H1 (cell line): Measurements from ENCODE around the gene VN1R2. TPM values are rescaled to one million over a fixed set of nuclear protein-coding genes. Genes with fewer than 3 reads are reported as not detected.
"Not testable (repeated sequence)": the region's sequence is repeated elsewhere in the genome, so short reads cannot be mapped to it uniquely, and the experiment has no call there.

Experiments used
- CTCF ChIA-PET: fragments of 300-600 bp; sonication (Branson Sonifier 250); formaldehyde crosslinking; loops from one replicate; lab custom pipeline; 2021; ENCODE audit not compliant: partially characterized antibody; lab: Charles Lee
- POLR2A ChIA-PET: fragments of 300-600 bp; sonication (Branson Sonifier 250); formaldehyde crosslinking; loops from one replicate; lab custom pipeline; 2021; ENCODE audit warnings: inconsistent platforms; ENCODE audit not compliant: partially characterized antibody; lab: Charles Lee
- DNase-seq, 2 experiments: peaks; one replicate each; pipeline versions ENCODE4 v3.0.0 to v3.0.0-alpha.2; 2010 to 2022; ENCODE audit warnings: low spot score in 2 of 2, low read depth in 1 of 2, mixed read lengths in 1 of 2
- FAIRE-seq: peaks from 2 replicates; lab custom pipeline; 2011; peaks lifted over from hg19 to GRCh38; lab: Jason Lieb, UNC
- H2AFZ ChIP-seq: 2 replicates; pipeline ENCODE4 v1.8.1; 2012; ENCODE audit warnings: low read length, inconsistent platforms
- H2AK5ac ChIP-seq: 2 replicates; pipeline ENCODE4 v1.6.1; 2013; ENCODE audit warnings: low read depth, low read length
- H2BK120ac ChIP-seq: replicated peaks from 2 replicates; pipeline ENCODE3; 2013; ENCODE audit warnings: low read depth, low read length, inconsistent platforms
- H2BK12ac ChIP-seq: 2 replicates; pipeline ENCODE4 v1.6.1; 2013; ENCODE audit warnings: low read depth, low read length
- H2BK15ac ChIP-seq: 2 replicates; pipeline ENCODE4 v1.6.1; 2013; ENCODE audit warnings: low read length
- H2BK20ac ChIP-seq: 2 replicates; pipeline ENCODE4 v1.6.1; 2013; ENCODE audit warnings: low read length
- H2BK5ac ChIP-seq: 2 replicates; pipeline ENCODE4 v1.6.1; 2013; ENCODE audit warnings: low read depth, low read length
- H3K14ac ChIP-seq: 2 replicates; pipeline ENCODE4 v1.6.1; 2013; ENCODE audit warnings: inconsistent platforms; ENCODE audit not compliant: insufficient read length
- H3K18ac ChIP-seq: 2 replicates; pipeline ENCODE4 v1.6.1; 2013; ENCODE audit warnings: low read length; ENCODE audit errors: extremely low read depth
- H3K23ac ChIP-seq: 2 replicates; pipeline ENCODE4 v1.6.1; 2013; ENCODE audit warnings: inconsistent platforms; ENCODE audit not compliant: insufficient read length
- H3K23me2 ChIP-seq: 2 replicates; pipeline ENCODE4 v1.6.1; 2013; ENCODE audit warnings: low read depth, low read length
- H3K27ac ChIP-seq: 2 replicates; pipeline ENCODE4 v1.6.1; 2011; ENCODE audit warnings: low read depth, low read length, inconsistent platforms
- H3K27me3 ChIP-seq, 4 experiments: replicated peaks in 1 of 4; 1 replicate in 1 of 4; 2 replicates in 3 of 4; pipeline versions ENCODE4 v1.6.1 to v1.8.1; 2011 to 2013; ENCODE audit warnings: low read length in 3 of 4, mild to moderate bottlenecking in 3 of 4, inconsistent platforms in 2 of 4, mixed read lengths in 2 of 4, moderate library complexity in 1 of 4; ENCODE audit not compliant: control insufficient read depth in 3 of 4, insufficient read depth in 3 of 4; ENCODE audit errors: extremely low read depth in 1 of 4
- H3K36me3 ChIP-seq, 4 experiments: 2 replicates each; pipeline versions ENCODE4 v1.6.1 to v1.8.1; 2011 to 2013; ENCODE audit warnings: mild to moderate bottlenecking in 4 of 4, low read length in 3 of 4, moderate library complexity in 2 of 4, control low read depth in 1 of 4, inconsistent platforms in 1 of 4; ENCODE audit not compliant: insufficient read depth in 4 of 4, control insufficient read depth in 2 of 4
- H3K4ac ChIP-seq: replicated peaks from 2 replicates; pipeline ENCODE3; 2013; ENCODE audit warnings: low read length, low read depth, mixed read lengths, inconsistent platforms; ENCODE audit not compliant: insufficient read length
- H3K4me1 ChIP-seq, 4 experiments: replicated peaks in 1 of 4; 1 replicate in 1 of 4; 2 replicates in 3 of 4; pipeline versions ENCODE4 v1.6.1 to v1.8.1; 2011 to 2013; ENCODE audit warnings: low read length in 3 of 4, inconsistent platforms in 2 of 4, mixed read lengths in 1 of 4; ENCODE audit not compliant: insufficient read depth in 4 of 4, control insufficient read depth in 3 of 4
- H3K4me2 ChIP-seq, 2 experiments: 2 replicates each; pipeline versions ENCODE4 v1.6.1 to v1.8.1; 2011 to 2013; ENCODE audit warnings: low read depth in 2 of 2, low read length in 2 of 2, control low read depth in 1 of 2, inconsistent platforms in 1 of 2, mild to moderate bottlenecking in 1 of 2; ENCODE audit not compliant: insufficient read depth in 1 of 2
- H3K4me3 ChIP-seq, 4 experiments: fragments of 200-600, 300-600 bp in 1 of 4; sonication (generic), shearing (Covaris generic), sonication (Bioruptor Twin) in 1 of 4; 2 replicates each; pipeline versions ENCODE4 v1.5.1 to v1.8.1; 2011 to 2016; ENCODE audit warnings: low read length in 4 of 4, low read depth in 3 of 4, control low read depth in 2 of 4, inconsistent platforms in 2 of 4, mild to moderate bottlenecking in 2 of 4, mixed read lengths in 1 of 4, moderate library complexity in 1 of 4; ENCODE audit not compliant: insufficient read depth in 2 of 4; ENCODE audit errors: extremely low read depth in 1 of 4
- H3K56ac ChIP-seq: replicated peaks from 2 replicates; pipeline ENCODE3; 2013; ENCODE audit warnings: low read depth, mild to moderate bottlenecking, mixed read lengths, low read length, inconsistent platforms; ENCODE audit not compliant: insufficient read length
- H3K79me1 ChIP-seq: 2 replicates; pipeline ENCODE4 v1.6.1; 2013; ENCODE audit warnings: low read depth, low read length, control low read depth
- H3K79me2 ChIP-seq, 2 experiments: 2 replicates each; pipeline versions ENCODE4 v1.6.1 to v1.8.1; 2012 to 2013; ENCODE audit warnings: low read length in 2 of 2, mild to moderate bottlenecking in 2 of 2, inconsistent platforms in 1 of 2; ENCODE audit not compliant: insufficient read depth in 2 of 2, control insufficient read depth in 1 of 2
- H3K9ac ChIP-seq, 4 experiments: replicated peaks in 1 of 4; 1 replicate in 1 of 4; 2 replicates in 3 of 4; pipeline versions ENCODE4 v1.6.1 to v1.8.1; 2011 to 2013; ENCODE audit warnings: low read depth in 3 of 4, low read length in 3 of 4, control low read depth in 2 of 4, mild to moderate bottlenecking in 2 of 4, moderate library complexity in 2 of 4, inconsistent platforms in 1 of 4; ENCODE audit errors: extremely low read depth in 1 of 4
- H3K9me3 ChIP-seq, 2 experiments: 2 replicates each; pipeline versions ENCODE4 v1.6.1 to v1.8.1; 2012 to 2013; ENCODE audit warnings: mild to moderate bottlenecking in 2 of 2, moderate library complexity in 2 of 2, control low read depth in 1 of 2, inconsistent platforms in 1 of 2, low read depth in 1 of 2, low read length in 1 of 2, mixed read lengths in 1 of 2; ENCODE audit not compliant: insufficient read depth in 2 of 2
- H4K20me1 ChIP-seq, 2 experiments: replicated peaks in 1 of 2; 2 replicates each; pipeline versions ENCODE3 to v1.8.1; 2011 to 2013; ENCODE audit warnings: inconsistent platforms in 2 of 2, low read length in 2 of 2, mild to moderate bottlenecking in 1 of 2; ENCODE audit not compliant: insufficient read depth in 2 of 2, control insufficient read depth in 1 of 2
- H4K5ac ChIP-seq: 2 replicates; pipeline ENCODE4 v1.6.1; 2013; ENCODE audit warnings: low read length, low read depth, mixed read lengths, inconsistent platforms; ENCODE audit not compliant: insufficient read length
- H4K8ac ChIP-seq: 2 replicates; pipeline ENCODE4 v1.8.0; 2013; ENCODE audit warnings: mild to moderate bottlenecking, moderate library complexity, low read length, inconsistent platforms; ENCODE audit not compliant: insufficient read depth; ENCODE audit errors: extremely low read depth
- H4K91ac ChIP-seq: replicated peaks from 2 replicates; pipeline ENCODE3; 2013; ENCODE audit warnings: low read length, mixed read lengths, inconsistent platforms; ENCODE audit not compliant: insufficient read length
- RAD21 ChIP-seq, 2 experiments: IDR thresholded peaks in 1 of 2; conservative IDR thresholded peaks in 1 of 2; 2 replicates each; pipeline ENCODE4 v1.6.1; 2011; ENCODE audit warnings: low read depth in 2 of 2, low read length in 2 of 2, improper control_type of control experiment in 1 of 2, inconsistent platforms in 1 of 2, mild to moderate bottlenecking in 1 of 2, moderate library complexity in 1 of 2
- WGBS, 2 experiments: shearing (Covaris generic) in 1 of 2; methylation state at CpG; one replicate each; pipeline versions ENCODE4 v1.1.6 to v1.1.7; 2013 to 2015; ENCODE audit warnings: low lambda C conversion rate in 2 of 2, mixed read lengths in 2 of 2, inconsistent platforms in 1 of 2, low coverage in 1 of 2, missing lambda C conversion rate in 1 of 2; ENCODE audit not compliant: insufficient replicate concordance in 2 of 2, insufficient coverage in 1 of 2, insufficient read length in 1 of 2; ENCODE audit errors: extremely low coverage in 1 of 2, missing lambda C conversion rate in 1 of 2; 5-methylcytosine and 5-hydroxymethylcytosine counted together
- polyA plus RNA-seq, 7 experiments: library from polyadenylated mRNA; depleted of rRNA in 3 of 7; stranded (reverse) in 5 of 7; unstranded in 2 of 7; fragments of >200 nt in 5 of 7; fragments of 200-250 nt in 2 of 7; gene quantifications; 1 replicate in 5 of 7; 2 replicates in 1 of 7; 4 replicates in 1 of 7; pipeline versions ENCODE4 v1.2.1 to v1.2.3, GENCODE V29; 2011 to 2013; ENCODE audit warnings: missing spikeins in 2 of 7, mixed read lengths in 2 of 7
- total RNA-seq: library from RNA; stranded (reverse); fragmentation: NEBNext Ultra II Directional; extraction: Animal tissue kit (Norgen Biotek cat#: 25700); gene quantifications from 2 replicates; pipeline ENCODE4 v1.2.1, GENCODE V29; 2021
- TF ChIP-seq, protein P1 (sequence below), 3 experiments: IDR thresholded peaks; 1 replicate in 2 of 3; 2 replicates in 1 of 3; pipeline versions ENCODE4 v1.5.1 to v1.6.1; 2011; ENCODE audit warnings: low read length in 3 of 3, mild to moderate bottlenecking in 3 of 3, inconsistent platforms in 2 of 3, low read depth in 1 of 3, moderate library complexity in 1 of 3; ENCODE audit not compliant: insufficient read depth in 1 of 3; ENCODE audit errors: control extremely low read depth in 1 of 3

VN1R2 gene
- total and polyA plus RNA-seq, 2 of the 8 experiments (the other 6 are each of a cell fraction or from before 2014, with no cell fraction given) = not detected

DNA sequence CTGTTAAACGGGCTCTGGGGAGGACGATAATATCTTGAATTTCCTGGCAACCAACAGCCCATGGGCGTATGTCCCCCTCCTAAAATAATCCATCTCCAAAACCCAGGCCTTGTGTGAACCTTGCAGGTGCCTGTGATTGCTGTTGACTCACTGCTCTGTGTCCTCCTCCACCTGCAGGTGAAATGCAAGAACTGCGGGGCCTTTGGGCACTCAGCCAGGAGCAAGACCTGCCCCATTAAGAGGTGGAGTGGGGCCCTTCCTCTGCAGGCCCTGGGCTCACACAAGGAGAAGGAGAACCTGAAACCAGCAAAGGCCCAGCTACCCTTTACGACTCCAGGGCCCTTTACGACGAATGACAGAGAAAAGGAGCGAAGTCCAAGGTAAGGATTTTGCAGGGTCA, 23.9 kb downstream of the VN1R2 start:
- H4K8ac ChIP-seq, H2BK12ac ChIP-seq, H4K91ac ChIP-seq: not testable (repeated sequence)
- TF ChIP-seq RAD21 (IDR thresholded peaks at IDR 0.05 in 1 of 2, conservative IDR thresholded peaks at IDR 0.05 in 1 of 2; ENCODE audit: low read depth in 2 of 2, low read length in 2 of 2) = peak in 1 of 2 experiments; percentile 11; a peak in 1 of 4 replicates
- TF ChIP-seq, protein P1, sequence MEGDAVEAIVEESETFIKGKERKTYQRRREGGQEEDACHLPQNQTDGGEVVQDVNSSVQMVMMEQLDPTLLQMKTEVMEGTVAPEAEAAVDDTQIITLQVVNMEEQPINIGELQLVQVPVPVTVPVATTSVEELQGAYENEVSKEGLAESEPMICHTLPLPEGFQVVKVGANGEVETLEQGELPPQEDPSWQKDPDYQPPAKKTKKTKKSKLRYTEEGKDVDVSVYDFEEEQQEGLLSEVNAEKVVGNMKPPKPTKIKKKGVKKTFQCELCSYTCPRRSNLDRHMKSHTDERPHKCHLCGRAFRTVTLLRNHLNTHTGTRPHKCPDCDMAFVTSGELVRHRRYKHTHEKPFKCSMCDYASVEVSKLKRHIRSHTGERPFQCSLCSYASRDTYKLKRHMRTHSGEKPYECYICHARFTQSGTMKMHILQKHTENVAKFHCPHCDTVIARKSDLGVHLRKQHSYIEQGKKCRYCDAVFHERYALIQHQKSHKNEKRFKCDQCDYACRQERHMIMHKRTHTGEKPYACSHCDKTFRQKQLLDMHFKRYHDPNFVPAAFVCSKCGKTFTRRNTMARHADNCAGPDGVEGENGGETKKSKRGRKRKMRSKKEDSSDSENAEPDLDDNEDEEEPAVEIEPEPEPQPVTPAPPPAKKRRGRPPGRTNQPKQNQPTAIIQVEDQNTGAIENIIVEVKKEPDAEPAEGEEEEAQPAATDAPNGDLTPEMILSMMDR (IDR thresholded peaks at IDR 0.05; ENCODE audit: control extremely low read depth in 1 of 3, insufficient read depth in 1 of 3, low read depth in 1 of 3, low read length in 3 of 3) = peak in 2 of 3 experiments; percentile 12 to 19; a peak in 2 of 4 replicates
- TF ChIP-seq, all 59 proteins: peak for 2; not testable (repeated sequence) for 57
- H3K79me2 ChIP-seq, H3K56ac ChIP-seq, H4K5ac ChIP-seq, H4K20me1 ChIP-seq, H3K36me3 ChIP-seq, H2BK120ac ChIP-seq, H3K27ac ChIP-seq, H3K4ac ChIP-seq, H3K4me3 ChIP-seq, H2AK5ac ChIP-seq, CTCF ChIA-PET, H3K23me2 ChIP-seq, H3K18ac ChIP-seq, H3K4me2 ChIP-seq, H3K79me1 ChIP-seq, H2BK20ac ChIP-seq, H3K27me3 ChIP-seq, H3K9ac ChIP-seq, POLR2A ChIA-PET, H3K4me1 ChIP-seq, H3K9me3 ChIP-seq, H3K23ac ChIP-seq, H2BK5ac ChIP-seq, H3K14ac ChIP-seq, H2BK15ac ChIP-seq, H2AFZ ChIP-seq: not testable (repeated sequence)
- 80% methylated on average over 1 of the region's 8 CpGs; no CpG with 5 or more reads in 1 of the 2 experiments for WGBS, 2 experiments
- DNase-seq = peak; percentile 7 to 55
- FAIRE-seq = peak; percentile 99
